Sigmoid colon (tissue), 4 donors: ENCODE results near the gene SRCIN1.

Experiments used
- EP300 ChIP-seq, 4 donors: sonication (generic); formaldehyde crosslinking; IDR thresholded peaks; one replicate each; pipeline ENCODE4 v1.6.1; 2017; ENCODE audit warnings: antibody characterized with exemption in 4 of 4
- POLR2A ChIP-seq, 2 donors: fragments of 450-650 bp; IDR thresholded peaks; one replicate each; pipeline ENCODE4 v1.6.1; 2016; ENCODE audit warnings: antibody characterized with exemption in 2 of 2, mild to moderate bottlenecking in 2 of 2, moderate library complexity in 2 of 2

DNA sequence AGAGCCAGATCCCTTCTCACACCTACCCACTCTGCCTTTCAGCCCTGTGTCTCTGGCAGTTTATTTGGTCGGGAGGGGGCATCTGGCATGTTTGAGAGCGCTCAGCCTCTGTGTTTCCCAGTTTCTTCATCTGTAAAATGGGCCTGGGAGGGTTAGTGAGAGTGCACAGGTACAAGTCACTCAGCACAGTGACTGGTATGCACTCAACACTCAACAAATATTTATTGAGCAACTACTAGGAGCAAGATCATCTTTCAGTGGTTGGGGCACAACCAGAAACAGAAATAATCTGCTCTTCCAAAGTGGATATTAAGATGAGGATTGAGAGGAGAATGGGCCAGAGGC is 13.7 kb upstream of the SRCIN1 start:
- no peak for TF ChIP-seq POLR2A (IDR thresholded peaks at IDR 0.05)
- TF ChIP-seq EP300 (IDR thresholded peaks at IDR 0.05), result no peak
